ENCODE data around the gene SLC38A9.

GRCh38 chr5:55706230-55706629 is 5.9 kb downstream of the SLC38A9 start:
- no peak for TF ChIP-seq CTCF (IDR thresholded peaks at IDR 0.05; ENCODE audit: borderline replicate concordance, extremely low read depth, low read length, poor library complexity, severe bottlenecking)
- TF ChIP-seq EZH2 (IDR thresholded peaks at IDR 0.05; ENCODE audit: borderline replicate concordance, low read depth, low read length, severe bottlenecking): no peak

All from DND-41 (cell line).